Epidermal melanocyte (primary cell): ENCODE results near the gene GRM8.

Source experiments
- DNase-seq: peaks from one replicate; pipeline ENCODE4 v3.0.0; 2011; ENCODE audit warnings: low spot score; ENCODE audit not compliant: insufficient read length

GRM8 gene

DNA sequence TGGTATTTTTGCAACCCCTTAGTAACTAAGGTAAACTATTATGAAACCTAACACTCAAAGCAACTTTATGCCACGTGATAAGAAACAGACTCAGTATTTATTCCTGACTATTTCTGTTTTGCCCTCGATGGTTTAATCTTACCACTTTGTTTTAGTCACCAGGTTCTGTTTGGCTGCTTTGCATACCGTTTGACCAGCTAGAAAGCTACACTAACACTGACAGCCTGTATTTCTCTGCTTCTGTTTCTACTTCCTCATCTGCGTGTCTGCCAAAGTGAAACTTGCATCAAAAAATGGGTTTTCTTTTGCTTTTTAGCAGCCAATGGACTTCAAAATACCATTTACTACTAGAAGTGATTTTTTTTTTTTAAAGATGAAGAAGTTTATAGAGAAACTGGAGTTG is 802.5 kb downstream of the GRM8 start:
- DNase-seq, result no peak

DNA sequence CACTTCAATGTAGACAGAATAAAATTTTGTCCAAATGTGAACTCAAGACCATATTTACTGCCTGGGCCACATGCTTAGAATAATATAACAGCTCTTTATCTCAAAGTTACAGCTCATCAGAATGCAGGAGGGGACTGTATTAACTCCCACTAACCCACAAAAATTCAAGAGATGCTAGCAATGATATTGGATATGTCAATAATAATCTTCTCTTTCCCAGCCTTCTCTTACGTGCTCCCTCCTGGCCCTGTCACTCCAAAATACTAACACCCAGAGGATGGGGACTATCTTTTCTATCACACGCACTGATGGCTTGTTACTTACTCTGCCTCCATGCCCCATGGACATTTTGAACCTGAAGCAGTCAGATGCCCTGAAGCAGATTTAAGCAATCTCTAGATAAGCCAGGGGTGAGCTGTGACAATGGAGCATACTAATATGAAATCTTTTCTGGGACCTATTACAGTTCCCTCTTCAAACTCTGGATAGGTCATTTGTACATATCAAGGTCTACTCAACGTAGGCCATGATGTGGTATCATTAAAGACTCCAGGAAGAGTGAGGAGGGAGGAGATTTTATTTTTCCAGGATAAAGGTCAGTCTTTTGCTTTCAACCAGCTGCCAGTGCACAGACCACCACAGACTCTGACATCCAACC is 803.0 kb downstream of the GRM8 start:
- no peak for DNase-seq

- no peak for DNase-seq
Observed at GRCh38 chr7:126447984-126448383, 804.8 kb downstream of the GRM8 start.

GRCh38 chr7:126445991-126446390 is 806.8 kb downstream of the GRM8 start:
- DNase-seq, result no peak

DNA sequence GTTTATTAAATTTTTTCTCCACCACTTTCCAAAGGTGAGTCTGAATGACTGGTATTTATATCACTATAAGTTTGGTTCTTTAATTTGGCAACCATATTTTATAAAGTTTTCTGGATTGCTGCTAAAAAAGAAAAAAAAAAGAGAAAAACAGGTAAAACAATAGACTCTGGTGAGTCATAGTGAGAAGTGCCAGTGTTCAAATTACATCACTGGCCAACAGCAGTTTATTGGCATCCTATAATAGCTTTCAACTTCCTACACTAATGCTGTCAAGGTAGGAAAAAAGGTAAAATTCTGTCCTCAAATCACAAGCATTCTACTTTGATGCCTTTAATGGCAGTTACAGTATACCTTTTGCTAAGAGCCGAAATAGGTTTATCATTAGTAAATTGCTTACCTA is 808.8 kb downstream of the GRM8 start:
- DNase-seq, result no peak

GRCh38 chr7:126442908-126443307 is 809.8 kb downstream of the GRM8 start:
- DNase-seq, result no peak

DNA sequence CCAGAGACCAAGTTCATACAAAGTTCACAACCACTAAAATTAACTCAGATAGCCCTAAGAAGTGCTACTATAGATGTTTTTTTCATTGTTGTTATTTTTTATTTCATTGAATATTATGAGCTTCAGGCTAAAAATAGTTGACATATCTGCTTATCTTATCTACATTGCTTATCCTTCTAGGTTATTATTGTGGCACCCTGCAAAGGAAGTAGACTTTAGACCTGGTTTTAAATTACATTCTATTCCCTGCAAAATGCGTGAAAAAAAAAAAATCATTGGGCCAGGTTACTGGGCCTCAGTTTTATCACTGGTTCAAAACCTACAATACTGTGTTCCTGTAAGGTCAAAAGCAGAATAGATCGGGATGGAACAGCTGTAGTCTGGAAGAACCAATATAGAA is 811.0 kb downstream of the GRM8 start:
- no peak for DNase-seq

GRCh38 chr7:126440542-126440941 is 812.2 kb downstream of the GRM8 start:
- no peak for DNase-seq

- no peak for DNase-seq
Observed at GRCh38 chr7:126436213-126436868, 816.4 kb downstream of the GRM8 start.

DNA sequence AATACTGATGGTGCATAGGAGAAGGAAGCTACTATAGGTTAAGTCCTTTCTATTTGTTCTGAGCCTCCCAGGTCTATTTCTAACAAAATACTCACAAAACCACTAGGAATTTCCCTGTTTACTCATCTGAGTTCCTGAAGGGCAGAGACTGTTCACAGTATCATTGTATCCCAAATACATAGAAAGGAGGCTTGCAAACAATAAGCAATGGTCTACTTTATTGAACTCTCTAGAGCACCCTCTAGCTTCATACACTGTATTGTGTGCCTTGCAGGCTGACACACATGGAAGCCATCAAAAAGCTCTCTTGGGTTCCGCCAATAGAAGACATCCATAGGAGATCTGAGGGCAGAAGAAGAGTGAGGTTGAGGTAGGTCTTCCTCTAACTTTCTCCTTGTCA is 826.1 kb downstream of the GRM8 start:
- no peak for DNase-seq

- no peak for DNase-seq
Observed at GRCh38 chr7:126424985-126425384, 827.8 kb downstream of the GRM8 start.

DNA sequence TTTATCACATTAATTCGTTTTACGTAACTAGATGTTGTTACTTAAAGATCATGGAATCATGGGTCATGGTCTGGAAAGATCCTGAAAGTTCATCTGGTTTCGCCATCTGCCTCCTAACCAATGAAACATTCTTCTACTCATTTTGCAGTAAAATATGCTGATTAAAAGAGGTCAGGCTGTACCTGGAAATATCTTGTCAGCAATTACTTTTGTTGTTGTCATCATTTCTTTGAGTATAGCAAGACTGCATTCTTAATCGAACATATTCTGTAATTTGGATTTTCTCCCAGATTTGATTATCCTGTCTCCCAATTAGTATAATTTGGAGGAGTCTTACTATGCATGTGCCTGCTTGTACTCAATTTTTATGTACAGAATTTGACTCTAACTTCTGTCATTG is 833.7 kb downstream of the GRM8 start:
- DNase-seq, result no peak

- no peak for DNase-seq
Observed at GRCh38 chr7:126411821-126412383, 840.8 kb downstream of the GRM8 start.

DNA sequence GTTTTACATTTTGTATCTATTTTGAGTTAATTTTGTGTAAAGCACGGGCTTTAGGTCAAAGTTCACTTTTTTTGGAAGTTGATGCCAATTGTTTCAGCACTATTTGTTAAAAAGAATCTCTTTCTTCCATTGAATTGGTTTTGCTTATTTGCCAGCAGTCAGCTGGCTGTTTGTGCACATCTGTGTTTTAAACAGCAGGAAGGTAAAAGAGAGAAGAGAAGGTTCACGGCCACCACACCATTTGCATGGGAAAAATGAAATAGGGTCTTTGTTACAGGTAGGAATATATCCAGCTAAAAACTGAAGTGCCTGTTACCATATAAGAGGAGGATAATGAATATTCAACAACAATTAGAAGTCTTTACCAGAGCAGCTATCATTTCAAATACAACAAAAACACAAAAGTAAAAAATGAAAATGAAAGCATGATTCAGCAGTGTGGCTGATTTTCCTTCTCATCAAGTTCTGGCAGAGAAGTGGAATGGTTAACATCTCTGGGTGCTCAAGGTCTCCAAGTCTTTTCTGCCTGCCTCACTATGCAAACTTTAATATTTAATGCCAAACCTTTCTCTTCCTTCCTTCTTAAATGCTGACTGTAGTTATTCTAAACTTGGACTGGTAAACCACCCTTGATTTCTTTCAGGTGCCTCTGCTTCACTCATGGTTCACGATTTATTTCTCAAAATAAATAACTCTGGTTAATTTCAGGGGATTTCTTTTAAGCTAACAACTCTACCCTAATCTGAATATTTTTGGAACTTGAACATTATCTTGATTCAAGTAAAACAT is 841.5 kb downstream of the GRM8 start:
- DNase-seq, result no peak

- no peak for DNase-seq
Observed at GRCh38 chr7:126403040-126403439, 849.7 kb downstream of the GRM8 start.

- DNase-seq, result no peak
Observed at GRCh38 chr7:126401918-126402317, 850.8 kb downstream of the GRM8 start.

DNA sequence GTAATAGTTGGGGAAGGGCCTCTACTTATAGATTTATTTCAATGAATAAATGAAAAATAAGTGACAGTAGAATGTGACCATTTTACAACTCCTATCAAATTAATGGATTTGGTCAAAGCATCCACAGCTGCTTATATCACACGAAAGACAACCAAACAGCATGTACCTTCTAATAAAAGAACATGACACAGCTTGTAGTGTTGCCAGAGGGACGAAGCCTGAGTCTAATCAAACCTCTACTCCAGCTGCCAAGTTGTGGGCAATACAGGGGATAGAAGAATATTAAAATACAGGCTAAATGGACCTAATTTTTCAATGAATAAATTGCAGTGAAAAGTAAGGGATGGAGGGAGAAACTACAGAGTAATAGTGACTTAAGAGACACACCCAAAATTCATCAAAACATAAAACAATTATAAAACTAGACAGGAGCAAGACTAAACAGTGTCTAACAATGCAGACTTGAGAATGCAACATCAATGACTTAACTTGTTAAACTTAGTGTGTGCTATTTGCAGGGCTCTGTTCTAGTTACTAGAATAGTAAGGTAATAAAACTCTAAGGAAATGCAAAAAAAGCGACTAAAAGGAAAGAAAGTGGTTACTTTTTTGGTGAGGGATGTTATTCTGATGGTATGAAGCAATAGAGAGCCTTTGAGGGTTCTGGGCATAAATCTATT is 853.8 kb downstream of the GRM8 start:
- DNase-seq, result no peak

DNA sequence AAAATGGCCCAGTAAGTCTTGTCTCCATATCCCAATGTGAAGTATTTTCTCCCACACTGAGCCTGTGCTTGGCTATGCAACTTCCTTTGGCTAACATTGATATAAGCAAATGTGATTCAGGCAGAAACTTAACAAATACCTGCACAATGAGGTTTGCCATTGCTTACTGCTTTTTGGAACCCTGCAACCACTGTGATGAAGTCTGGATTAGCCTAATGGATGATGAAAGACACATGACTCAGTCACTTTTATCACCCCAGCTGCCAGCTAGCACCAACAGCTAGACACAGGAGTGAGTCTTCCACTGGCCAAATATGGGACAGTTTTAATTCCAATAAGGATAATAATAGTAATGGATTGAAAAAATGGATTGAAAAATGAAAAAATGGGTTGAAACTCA is 854.5 kb downstream of the GRM8 start:
- no peak for DNase-seq

GRCh38 chr7:126394406-126394805 is 858.3 kb downstream of the GRM8 start:
- DNase-seq, result no peak
